HG03175 (cell line): ENCODE measurements around the gene MAGI2.
"Not testable (repeated sequence)": the region's sequence is repeated elsewhere in the genome, so short reads cannot be mapped to it uniquely, and the experiment has no call there.

ENCODE experiments used
- ATAC-seq: cut with Tn5 transposase; IDR thresholded peaks from one replicate; pipeline ENCODE4 v1.9.1; 2021; ENCODE audit warnings: mild to moderate bottlenecking, moderate library complexity; ENCODE audit not compliant: unreplicated experiment

The MAGI2 gene

GRCh38 chr7:78265071-78265470 is 1188.4 kb downstream of the MAGI2 start:
- ATAC-seq, result no peak

- no peak for ATAC-seq
These were observed 1189.4 kb downstream of the MAGI2 start for GRCh38 chr7:78264105-78264504.

- no peak for ATAC-seq
These were observed 1191.7 kb downstream of the MAGI2 start for GRCh38 chr7:78261739-78262138.

- ATAC-seq, result no peak
These were observed 1192.2 kb downstream of the MAGI2 start for GRCh38 chr7:78261302-78261701.

GRCh38 chr7:78260826-78261225 is 1192.6 kb downstream of the MAGI2 start:
- no peak for ATAC-seq

GRCh38 chr7:78254726-78255055 is 1198.8 kb downstream of the MAGI2 start:
- no peak for ATAC-seq

GRCh38 chr7:78253850-78254725 is 1199.4 kb downstream of the MAGI2 start:
- ATAC-seq, result no peak

- ATAC-seq, result no peak
These were observed 1204.6 kb downstream of the MAGI2 start for GRCh38 chr7:78248867-78249266.

- ATAC-seq, result no peak
These were observed 1205.4 kb downstream of the MAGI2 start for GRCh38 chr7:78247910-78248689.

- ATAC-seq, result not testable (repeated sequence)
These were observed 1213.3 kb downstream of the MAGI2 start for GRCh38 chr7:78240179-78240578.

GRCh38 chr7:78234634-78235033 is 1218.8 kb downstream of the MAGI2 start:
- no peak for ATAC-seq

- no peak for ATAC-seq
These were observed 1220.7 kb downstream of the MAGI2 start for GRCh38 chr7:78232806-78233205.

- ATAC-seq, result no peak
These were observed 1227.3 kb downstream of the MAGI2 start for GRCh38 chr7:78226059-78226719.

GRCh38 chr7:78225534-78225933 is 1227.9 kb downstream of the MAGI2 start:
- ATAC-seq, result no peak

GRCh38 chr7:78224923-78225322 is 1228.5 kb downstream of the MAGI2 start:
- ATAC-seq, result no peak

- no peak for ATAC-seq
These were observed 1229.9 kb downstream of the MAGI2 start for GRCh38 chr7:78223598-78223997.

GRCh38 chr7:78222001-78222751 is 1231.3 kb downstream of the MAGI2 start:
- no peak for ATAC-seq

- ATAC-seq, result no peak
These were observed 1232.7 kb downstream of the MAGI2 start for GRCh38 chr7:78220754-78221153.

GRCh38 chr7:78218876-78219275 is 1234.6 kb downstream of the MAGI2 start:
- ATAC-seq, result no peak

- ATAC-seq, result no peak
These were observed 1235.4 kb downstream of the MAGI2 start for GRCh38 chr7:78218051-78218450.

GRCh38 chr7:78215199-78215598 is 1238.3 kb downstream of the MAGI2 start:
- no peak for ATAC-seq
